IMR-90 (cell line): ENCODE measurements around the gene THBS1. TPM values are rescaled to one million over a fixed set of nuclear protein-coding genes. Genes with fewer than 3 reads are reported as not detected.

Experiments used
- ATAC-seq: fragments of 200-7000 bp; cut with Tn5 transposase; 2 replicates; pipeline ENCODE4 v1.9.1; 2020; ENCODE audit warnings: low read depth, mild to moderate bottlenecking, moderate library complexity
- BruUV-seq: library from RNA; stranded (reverse); fragments of 400-500 nt; replicated peaks from 2 replicates; lab custom pipeline; 2021; lab: Mats Ljungman, UMichigan
- CTCF ChIA-PET: fragments of 300-600 bp; formaldehyde crosslinking; extraction: SDS; loops from one replicate; lab custom pipeline; 2021; ENCODE audit warnings: antibody characterized with exemption; lab: Yijun Ruan, JAX
- POLR2A ChIA-PET: fragments of 300-600 bp; sonication (Branson Sonifier 250); formaldehyde crosslinking; loops from one replicate; lab custom pipeline; 2022; ENCODE audit warnings: antibody characterized with exemption; ENCODE audit not compliant: unreplicated experiment; lab: Charles Lee
- DNase-seq: peaks from one replicate; pipeline ENCODE4 v3.0.0; 2013
- H2AFZ ChIP-seq: replicated peaks from 2 replicates; pipeline ENCODE3; 2013; ENCODE audit warnings: low read length, mild to moderate bottlenecking; ENCODE audit not compliant: poor library complexity
- H2AK5ac ChIP-seq: 2 replicates; pipeline ENCODE4 v1.6.1; 2013; ENCODE audit warnings: low read depth, low read length, inconsistent platforms
- H2AK9ac ChIP-seq: replicated peaks from 2 replicates; pipeline ENCODE3; 2013; ENCODE audit warnings: mild to moderate bottlenecking, low read depth, low read length, moderate library complexity; ENCODE audit not compliant: poor library complexity
- H2BK120ac ChIP-seq: 2 replicates; pipeline ENCODE4 v1.6.1; 2013; ENCODE audit warnings: low read depth, low read length, inconsistent platforms
- H2BK15ac ChIP-seq: 3 replicates; pipeline ENCODE4 v1.6.1; 2013; ENCODE audit warnings: low read depth, low read length, inconsistent platforms
- H2BK20ac ChIP-seq: 2 replicates; pipeline ENCODE4 v1.6.1; 2013; ENCODE audit warnings: low read depth, mild to moderate bottlenecking, inconsistent platforms, low read length, moderate library complexity
- H2BK5ac ChIP-seq: 2 replicates; pipeline ENCODE4 v1.6.1; 2013; ENCODE audit warnings: mild to moderate bottlenecking, low read depth, low read length, inconsistent platforms; ENCODE audit not compliant: poor library complexity, severe bottlenecking
- H3K14ac ChIP-seq: replicated peaks from 2 replicates; pipeline ENCODE4 v1.6.1; 2013; ENCODE audit warnings: low read depth, low read length, inconsistent platforms
- H3K18ac ChIP-seq: 2 replicates; pipeline ENCODE4 v1.6.1; 2013; ENCODE audit warnings: low read depth, low read length, control low read depth
- H3K23ac ChIP-seq: 2 replicates; pipeline ENCODE4 v1.6.1; 2013; ENCODE audit warnings: low read depth, low read length, inconsistent platforms
- H3K27ac ChIP-seq: 2 replicates; pipeline ENCODE4 v1.5.1; 2013; ENCODE audit warnings: mild to moderate bottlenecking, control low read depth, low read length; ENCODE audit not compliant: insufficient read depth
- H3K27me3 ChIP-seq: 2 replicates; pipeline ENCODE4 v1.6.1; 2013; ENCODE audit warnings: low read length; ENCODE audit not compliant: control insufficient read depth, insufficient read depth
- H3K36me3 ChIP-seq: 2 replicates; pipeline ENCODE4 v1.6.1; 2013; ENCODE audit warnings: low read length, mixed read lengths; ENCODE audit not compliant: control insufficient read depth, insufficient read depth
- H3K4ac ChIP-seq: 2 replicates; pipeline ENCODE4 v1.6.1; 2013; ENCODE audit warnings: low read depth, low read length, inconsistent platforms
- H3K4me1 ChIP-seq: 2 replicates; pipeline ENCODE4 v1.6.1; 2013; ENCODE audit warnings: low read length, mixed read lengths; ENCODE audit not compliant: control insufficient read depth, insufficient read depth
- H3K4me2 ChIP-seq: 2 replicates; pipeline ENCODE4 v1.6.1; 2013; ENCODE audit warnings: low read depth, mild to moderate bottlenecking, control low read depth, low read length, moderate library complexity
- H3K4me3 ChIP-seq: 2 replicates; pipeline ENCODE4 v1.5.1; 2013; ENCODE audit warnings: low read depth, mild to moderate bottlenecking, control low read depth, low read length, moderate library complexity; ENCODE audit not compliant: insufficient read depth
- H3K56ac ChIP-seq: 2 replicates; pipeline ENCODE4 v1.6.1; 2013; ENCODE audit warnings: low read length, inconsistent platforms; ENCODE audit not compliant: insufficient read depth; ENCODE audit errors: extremely low read depth
- H3K79me1 ChIP-seq, 2 experiments: 2 replicates each; pipeline ENCODE4 v1.6.1; 2013; ENCODE audit warnings: low read length in 2 of 2, inconsistent platforms in 1 of 2, low read depth in 1 of 2
- H3K9ac ChIP-seq: 2 replicates; pipeline ENCODE4 v1.6.1; 2013; ENCODE audit warnings: low read depth, low read length, control low read depth
- H3K9me1 ChIP-seq: 2 replicates; pipeline ENCODE4 v1.6.1; 2013; ENCODE audit warnings: low read length, inconsistent platforms; ENCODE audit not compliant: insufficient read depth
- H3K9me3 ChIP-seq: 2 replicates; pipeline ENCODE4 v1.6.1; 2013; ENCODE audit warnings: low read length; ENCODE audit not compliant: control insufficient read depth, insufficient read depth
- H4K20me1 ChIP-seq: 2 replicates; pipeline ENCODE4 v1.6.1; 2013; ENCODE audit warnings: low read length, inconsistent platforms; ENCODE audit not compliant: insufficient read depth
- H4K5ac ChIP-seq: 2 replicates; pipeline ENCODE4 v1.6.1; 2013; ENCODE audit warnings: mild to moderate bottlenecking, low read depth, low read length, control low read depth
- H4K8ac ChIP-seq, 2 experiments: 2 replicates each; pipeline ENCODE4 v1.6.1; 2013; ENCODE audit warnings: low read depth in 2 of 2, low read length in 2 of 2, control low read depth in 1 of 2, inconsistent platforms in 1 of 2
- H4K91ac ChIP-seq: 2 replicates; pipeline ENCODE4 v1.6.1; 2013; ENCODE audit warnings: low read depth, low read length, inconsistent platforms; ENCODE audit not compliant: insufficient read depth
- BHLHE40 ChIP-seq: fragments of 150-350 bp; IDR thresholded peaks from 2 replicates; pipeline ENCODE4 v1.6.1; 2016; ENCODE audit warnings: mild to moderate bottlenecking, low read depth, low read length
- CEBPB ChIP-seq: IDR thresholded peaks from 2 replicates; pipeline ENCODE4 v1.6.1; 2012; ENCODE audit warnings: low read depth, low read length, improper control_type of control experiment
- CHD1 ChIP-seq: IDR thresholded peaks from 2 replicates; pipeline ENCODE4 v1.6.1; 2012; ENCODE audit warnings: low read depth, low read length, improper control_type of control experiment
- CTCF ChIP-seq: conservative IDR thresholded peaks from 2 replicates; pipeline ENCODE4 v1.5.1; 2012; ENCODE audit warnings: mild to moderate bottlenecking, low read depth, low read length, improper control_type of control experiment
- ELK1 ChIP-seq: fragments of 150-350 bp; IDR thresholded peaks from 2 replicates; pipeline ENCODE4 v1.6.1; 2016; ENCODE audit warnings: low read depth, mild to moderate bottlenecking, low read length, moderate library complexity, borderline replicate concordance
- FOS ChIP-seq: fragments of 150-350 bp; IDR thresholded peaks from 2 replicates; pipeline ENCODE4 v1.6.1; 2016; ENCODE audit warnings: low read depth, low read length
- MAZ ChIP-seq: IDR thresholded peaks from 2 replicates; pipeline ENCODE4 v1.6.1; 2012; ENCODE audit warnings: low read depth, mild to moderate bottlenecking, low read length, improper control_type of control experiment, moderate library complexity, borderline replicate concordance
- MXI1 ChIP-seq: IDR thresholded peaks from 2 replicates; pipeline ENCODE4 v1.6.1; 2012; ENCODE audit warnings: low read depth, mild to moderate bottlenecking, low read length, moderate library complexity, borderline replicate concordance
- NFE2L2 ChIP-seq: fragments of 150-350 bp; IDR thresholded peaks from 2 replicates; pipeline ENCODE4 v1.6.1; 2016; ENCODE audit warnings: low read depth, mild to moderate bottlenecking, low read length
- POLR2A ChIP-seq: IDR thresholded peaks from 2 replicates; pipeline ENCODE4 v1.6.1; 2012; ENCODE audit warnings: mild to moderate bottlenecking, low read depth, low read length
- RAD21 ChIP-seq: IDR thresholded peaks from 2 replicates; pipeline ENCODE4 v1.6.1; 2012; ENCODE audit warnings: low read length, improper control_type of control experiment
- RCOR1 ChIP-seq: IDR thresholded peaks from 2 replicates; pipeline ENCODE4 v1.6.1; 2012; ENCODE audit warnings: mild to moderate bottlenecking, low read length, improper control_type of control experiment; ENCODE audit not compliant: insufficient replicate concordance
- RFX5 ChIP-seq: IDR thresholded peaks from 2 replicates; pipeline ENCODE4 v1.8.0; 2012; ENCODE audit warnings: low read depth, mild to moderate bottlenecking, low read length, moderate library complexity
- SMC3 ChIP-seq: fragments of 150-350 bp; IDR thresholded peaks from 2 replicates; pipeline ENCODE4 v1.6.1; 2016; ENCODE audit warnings: low read depth, mild to moderate bottlenecking, antibody characterized with exemption, low read length, moderate library complexity
- WGBS, 2 experiments: methylation state at CpG; one replicate each; pipeline versions ENCODE4 v1.1.5 to v1.1.7; 2013; ENCODE audit warnings: missing lambda C conversion rate in 2 of 2; ENCODE audit not compliant: insufficient read length in 1 of 2; ENCODE audit errors: extremely low coverage in 2 of 2; 5-methylcytosine and 5-hydroxymethylcytosine counted together
- dilution Hi-C: fragments of 300-500 bp; cut with HindIII; formaldehyde crosslinking; loops from one replicate; pipeline ENCODE4 v1.14.3; 2018; ENCODE audit warnings: low sequenced_read_pairs; ENCODE audit not compliant: unreplicated experiment
- in situ Hi-C: fragments of 300-500 bp; cut with MboI; formaldehyde crosslinking; loops from 3 replicates; pipeline ENCODE4 v1.14.3; 2019; ENCODE audit warnings: low sequenced_read_pairs, inconsistent platforms, mixed read lengths
- intact Hi-C: fragments of 100-400 bp; cut with micrococcal nuclease; formaldehyde crosslinking; loops from 2 replicates; pipeline ENCODE4 v1.10.0; 2022
- polyA plus RNA-seq, 3 experiments: library from polyadenylated mRNA; depleted of rRNA; stranded (reverse); fragments of >200 nt; gene quantifications; 2 replicates each; pipeline ENCODE4 v1.2.3, GENCODE V29; 2012; ENCODE audit warnings: low replicate concordance in 1 of 3
- total RNA-seq: library from RNA; depleted of rRNA; stranded (reverse); fragments of >200 nt; gene quantifications from 2 replicates; pipeline ENCODE4 v1.2.3, GENCODE V29; 2012
- TF ChIP-seq, protein P1 (sequence below): fragments of 150-350 bp; IDR thresholded peaks from 2 replicates; pipeline ENCODE4 v1.6.1; 2017; ENCODE audit warnings: mild to moderate bottlenecking, antibody characterized with exemption, low read length, low read depth

THBS1 gene
- total and polyA plus RNA-seq, 2 of the 4 experiments (the other 2 are of a cell fraction): 1,562 to 4,071 TPM

DNA sequence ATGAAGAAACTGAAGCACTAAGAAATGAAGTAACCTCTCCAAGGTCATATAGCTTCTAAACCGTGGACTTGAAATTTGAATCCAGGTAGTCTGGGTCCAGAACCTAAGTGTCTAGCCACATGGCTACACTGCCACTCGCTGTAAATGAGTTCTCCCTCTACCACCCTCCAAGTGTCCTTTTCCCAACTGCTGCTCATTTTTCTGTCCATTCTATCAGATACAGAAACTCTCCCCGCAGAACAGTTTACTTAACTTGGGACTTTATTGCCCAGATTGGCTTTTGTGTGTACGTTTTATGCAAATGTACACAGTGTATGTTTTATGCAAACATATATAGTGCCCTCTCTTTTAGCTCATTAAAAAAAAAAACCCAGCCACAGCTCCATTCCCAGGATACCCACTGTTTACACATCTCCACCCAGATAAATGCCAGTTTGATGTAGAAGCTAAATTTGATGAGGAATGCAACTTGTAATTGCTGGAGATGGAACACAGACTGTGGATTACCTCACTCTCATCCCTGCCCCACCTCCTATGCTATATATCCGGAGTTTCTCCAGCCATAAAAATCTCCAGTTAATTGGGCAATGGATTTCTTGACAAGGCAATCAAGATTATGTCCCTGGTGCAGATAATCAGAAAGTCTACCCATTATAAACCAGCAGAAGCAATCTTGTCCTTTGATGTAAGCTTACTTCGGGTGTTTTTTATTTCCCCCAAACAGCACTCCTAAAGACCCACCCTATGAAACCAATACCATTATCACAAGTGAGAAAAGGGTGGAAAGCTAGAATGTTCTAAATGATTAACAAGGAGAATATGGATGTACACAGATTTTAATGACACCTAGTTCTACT lies 42.0 kb downstream of the THBS1 start:
- CTCF ChIA-PET: no interaction called here
- H4K8ac ChIP-seq: no peak overlapping the region
- ATAC-seq: no peak
- no peak overlapping the region for H3K4me2 ChIP-seq
- H4K91ac ChIP-seq: peak overlapping the region; percentile 26; the same call in 1 of the 2 replicates
- WGBS, 2 experiments: 50% methylated on average over 1 of the region's 6 CpGs; no CpG with 5 or more reads in 1 of the 2 experiments
- H2BK20ac ChIP-seq: no peak overlapping the region
- intact Hi-C loops (no loop called here), dilution Hi-C loops (no loop called here), in situ Hi-C loops (no loop called here)
- H3K18ac ChIP-seq: no peak overlapping the region
- no peak for DNase-seq
- no peak overlapping the region for H2BK120ac ChIP-seq
- H3K27ac ChIP-seq: no peak overlapping the region
- H3K4me1 ChIP-seq: peaks cover 22% of the 10 kb centered on the region
- H3K14ac ChIP-seq: no peak overlapping the region
- H3K4ac ChIP-seq: no peak overlapping the region
- peaks cover 0 to 5% of the 10 kb centered on the region in 2 experiments; a peak in 1 of 4 replicates for H3K79me1 ChIP-seq
- no peaks in the 10 kb centered on the region for H3K36me3 ChIP-seq
- BruUV-seq: no TSS peak
- H3K9me3 ChIP-seq: no peaks in the 10 kb centered on the region; the same call in 1 of the 2 replicates
- no peak overlapping the region for H3K4me3 ChIP-seq
- POLR2A ChIA-PET: no interaction called here
- H4K5ac ChIP-seq: no peak overlapping the region
- no peak overlapping the region for H2BK5ac ChIP-seq
- no peak overlapping the region for H2AFZ ChIP-seq
- no peak overlapping the region; the same call in 2 of the 3 replicates for H2BK15ac ChIP-seq
- no peak overlapping the region for H3K23ac ChIP-seq
- H4K20me1 ChIP-seq: no peaks in the 10 kb centered on the region
- peaks cover 14% of the 10 kb centered on the region for H3K9me1 ChIP-seq
- H3K27me3 ChIP-seq: no peaks in the 10 kb centered on the region
- H3K56ac ChIP-seq: no peak overlapping the region
- no peak overlapping the region for H3K9ac ChIP-seq
- H2AK9ac ChIP-seq: no peak overlapping the region
- H2AK5ac ChIP-seq: no peak overlapping the region
- no peak for TF ChIP-seq BHLHE40
- TF ChIP-seq, protein P1, sequence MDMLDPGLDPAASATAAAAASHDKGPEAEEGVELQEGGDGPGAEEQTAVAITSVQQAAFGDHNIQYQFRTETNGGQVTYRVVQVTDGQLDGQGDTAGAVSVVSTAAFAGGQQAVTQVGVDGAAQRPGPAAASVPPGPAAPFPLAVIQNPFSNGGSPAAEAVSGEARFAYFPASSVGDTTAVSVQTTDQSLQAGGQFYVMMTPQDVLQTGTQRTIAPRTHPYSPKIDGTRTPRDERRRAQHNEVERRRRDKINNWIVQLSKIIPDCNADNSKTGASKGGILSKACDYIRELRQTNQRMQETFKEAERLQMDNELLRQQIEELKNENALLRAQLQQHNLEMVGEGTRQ: no peak
- TF ChIP-seq SMC3: no peak
- no peak for TF ChIP-seq CEBPB
- TF ChIP-seq ELK1: no peak
- TF ChIP-seq CHD1: no peak
- TF ChIP-seq MXI1: no peak
- no peak for TF ChIP-seq RFX5
- TF ChIP-seq MAZ: no peak
- TF ChIP-seq RCOR1: no peak
- no peak for TF ChIP-seq POLR2A
- no peak for TF ChIP-seq FOS
- no peak for TF ChIP-seq NFE2L2
- TF ChIP-seq RAD21: no peak
- no peak for TF ChIP-seq CTCF
